ENCODE data around the gene TVP23C.

Gene TVP23C

GRCh38 chr17:15457723-15458094 is 105.6 kb downstream of the TVP23C start:
- no peak for TF ChIP-seq CTCF (IDR thresholded peaks at IDR 0.05; ENCODE audit: insufficient read depth, low read length, missing control alignments)
- CTCF ChIA-PET: interaction anchor here (0.8 to 4.6 kb wide), 11 partner anchors 8 to 200 kb away, joined by 3 to 35 read pairs (median 5); partner anchors contain the start of gene TEKT3
- POLR2A ChIA-PET: interaction anchor here (1.0 to 1.4 kb wide), 4 partner anchors 45 to 195 kb away, joined by 3 to 4 read pairs (median 3); no protein-coding TSS in a partner anchor

GRCh38 chr17:15456972-15457722 is 106.1 kb downstream of the TVP23C start:
- ChIA-PET CTCF (interaction anchor here (0.6 to 4.6 kb wide), 14 partner anchors 9 to 199 kb away, joined by 3 to 35 read pairs (median 4); partner anchors contain the start of gene TEKT3), POLR2A (interaction anchor here (1.0 to 1.4 kb wide), 4 partner anchors 46 to 194 kb away, joined by 3 to 4 read pairs (median 3); no protein-coding TSS in a partner anchor)
- DNase-seq (ENCODE audit: low read depth, low spot score): peak; percentile 52
- peak overlapping the region; percentile 31 for H3K4me3 ChIP-seq (ENCODE audit: low read depth, low read length)
- TF ChIP-seq CTCF (IDR thresholded peaks at IDR 0.05; ENCODE audit: insufficient read depth, low read length, missing control alignments): peak; percentile 54

More at GRCh38 chr17:15457723-15458094, 105.6 kb downstream of the TVP23C start:
- DNase-seq (ENCODE audit: low read depth, low spot score): no peak
- peak overlapping the region; percentile 31; the same call in 1 of the 2 replicates for H3K4me3 ChIP-seq (ENCODE audit: low read depth, low read length)

GRCh38 chr17:15456496-15456895 is 106.8 kb downstream of the TVP23C start:
- ChIA-PET CTCF (interaction anchor here (0.6 to 4.6 kb wide), 11 partner anchors 12 to 199 kb away, joined by 3 to 35 read pairs (median 5); partner anchors contain the start of gene TEKT3), POLR2A (interaction anchor here (1.3 to 1.4 kb wide), 2 partner anchors 46 to 47 kb away, joined by 3 to 4 read pairs; no protein-coding TSS in a partner anchor)
- peak overlapping the region; percentile 31; the same call in 1 of the 2 replicates for H3K4me3 ChIP-seq (ENCODE audit: low read depth, low read length)
- no peak for TF ChIP-seq CTCF (IDR thresholded peaks at IDR 0.05; ENCODE audit: insufficient read depth, low read length, missing control alignments)
- no peak for DNase-seq (ENCODE audit: low read depth, low spot score)

GRCh38 chr17:15454346-15454745 is 108.9 kb downstream of the TVP23C start:
- ChIA-PET CTCF (interaction anchor here (0.8 to 4.6 kb wide), 5 partner anchors 10 to 196 kb away, joined by 3 to 35 read pairs (median 4); no protein-coding TSS in a partner anchor), POLR2A (no interaction called here)
- no peak for TF ChIP-seq CTCF (IDR thresholded peaks at IDR 0.05; ENCODE audit: insufficient read depth, low read length, missing control alignments)
- H3K4me3 ChIP-seq (ENCODE audit: low read depth, low read length): no peak overlapping the region
- no peak for DNase-seq (ENCODE audit: low read depth, low spot score)

- CTCF ChIA-PET: interaction anchor here (0.8 to 4.6 kb wide), 4 partner anchors 10 to 196 kb away, joined by 3 to 35 read pairs (median 13); no protein-coding TSS in a partner anchor
- H3K4me3 ChIP-seq (ENCODE audit: low read depth, low read length): no peak overlapping the region
These were observed 109.5 kb downstream of the TVP23C start for GRCh38 chr17:15453782-15454181.

More at GRCh38 chr17:15453782-15454181, 109.5 kb downstream of the TVP23C start:
- POLR2A ChIA-PET: no interaction called here
- DNase-seq (ENCODE audit: low read depth, low spot score): no peak
- no peak for TF ChIP-seq CTCF (IDR thresholded peaks at IDR 0.05; ENCODE audit: insufficient read depth, low read length, missing control alignments)

All from AG04449 (cell line).